Suprapubic skin (tissue), 3 donors: ENCODE measurements around the gene CROCC2.

Experiments
- POLR2AphosphoS5 ChIP-seq, 3 donors: sonication (generic); formaldehyde crosslinking; IDR thresholded peaks; one replicate each; pipeline ENCODE4 v1.6.1; 2017; ENCODE audit warnings: antibody characterized with exemption in 3 of 3
- TF ChIP-seq, protein P1 (sequence below), 2 donors: fragments of 200-600 bp in 1 of 2; fragments of 450-650 bp in 1 of 2; sonication (generic) in 1 of 2; IDR thresholded peaks; one replicate each; pipeline ENCODE4 v1.5.1; 2016 to 2019; ENCODE audit warnings: antibody characterized with exemption in 2 of 2, mild to moderate bottlenecking in 1 of 2, moderate library complexity in 1 of 2

DNA sequence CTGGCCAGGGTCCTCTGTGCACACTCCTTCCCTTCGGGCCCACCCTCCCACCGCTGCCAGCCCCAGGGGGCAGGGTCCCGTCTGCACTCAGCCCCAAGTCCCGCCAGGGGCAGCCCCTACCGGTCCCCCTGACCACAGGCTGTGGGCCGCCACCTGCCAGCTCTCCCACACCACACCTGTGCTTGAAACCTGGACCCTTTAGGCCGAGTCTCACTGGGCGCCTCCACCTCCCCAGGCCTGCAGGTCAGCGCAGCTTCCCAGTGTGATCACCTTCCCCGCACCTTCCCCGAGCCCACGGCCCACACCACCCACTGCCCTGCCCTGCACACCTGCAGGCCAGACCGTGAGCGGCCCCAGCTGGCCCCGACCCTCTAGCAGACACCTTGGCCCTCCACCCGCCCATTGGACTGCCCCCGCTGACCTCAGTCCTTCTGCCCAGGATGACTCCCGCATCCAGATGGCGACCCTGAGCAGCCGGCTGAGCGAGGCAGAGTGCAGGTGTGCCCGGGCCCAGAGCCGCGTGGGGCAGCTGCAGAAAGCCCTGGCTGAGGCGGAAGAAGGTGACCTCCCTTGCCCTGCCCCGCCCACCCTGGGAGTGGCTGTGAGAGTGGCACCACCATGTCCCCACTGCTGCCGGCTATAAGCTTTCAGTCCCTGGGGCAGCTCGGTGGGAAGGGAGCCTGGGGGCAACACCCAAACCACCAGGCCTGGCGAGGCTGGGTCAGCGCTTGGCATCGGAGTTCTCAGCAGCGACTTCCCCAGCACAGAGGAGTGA is 61.0 kb downstream of the CROCC2 start:
- TF ChIP-seq, protein P1, sequence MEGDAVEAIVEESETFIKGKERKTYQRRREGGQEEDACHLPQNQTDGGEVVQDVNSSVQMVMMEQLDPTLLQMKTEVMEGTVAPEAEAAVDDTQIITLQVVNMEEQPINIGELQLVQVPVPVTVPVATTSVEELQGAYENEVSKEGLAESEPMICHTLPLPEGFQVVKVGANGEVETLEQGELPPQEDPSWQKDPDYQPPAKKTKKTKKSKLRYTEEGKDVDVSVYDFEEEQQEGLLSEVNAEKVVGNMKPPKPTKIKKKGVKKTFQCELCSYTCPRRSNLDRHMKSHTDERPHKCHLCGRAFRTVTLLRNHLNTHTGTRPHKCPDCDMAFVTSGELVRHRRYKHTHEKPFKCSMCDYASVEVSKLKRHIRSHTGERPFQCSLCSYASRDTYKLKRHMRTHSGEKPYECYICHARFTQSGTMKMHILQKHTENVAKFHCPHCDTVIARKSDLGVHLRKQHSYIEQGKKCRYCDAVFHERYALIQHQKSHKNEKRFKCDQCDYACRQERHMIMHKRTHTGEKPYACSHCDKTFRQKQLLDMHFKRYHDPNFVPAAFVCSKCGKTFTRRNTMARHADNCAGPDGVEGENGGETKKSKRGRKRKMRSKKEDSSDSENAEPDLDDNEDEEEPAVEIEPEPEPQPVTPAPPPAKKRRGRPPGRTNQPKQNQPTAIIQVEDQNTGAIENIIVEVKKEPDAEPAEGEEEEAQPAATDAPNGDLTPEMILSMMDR (IDR thresholded peaks at IDR 0.05), result no peak
- TF ChIP-seq POLR2AphosphoS5 (IDR thresholded peaks at IDR 0.05), result no peak
